K562 (cell line): ENCODE results near the gene GPRIN1. TPM values are rescaled to one million over a fixed set of nuclear protein-coding genes. Genes with fewer than 3 reads are reported as not detected.

Source experiments
- ATAC-seq: fragments of 200-7000 bp; cut with Tn5 transposase; 3 replicates; pipeline ENCODE4 v1.9.1; 2020; ENCODE audit warnings: moderate library complexity
- BruUV-seq: library from RNA; stranded (reverse); fragments of 400-500 nt; replicated peaks from 2 replicates; lab custom pipeline; 2021; lab: Mats Ljungman, UMichigan
- CTCF ChIA-PET: fragments of 300-600 bp; formaldehyde crosslinking; extraction: SDS; loops from one replicate; lab custom pipeline; 2021; ENCODE audit warnings: low intra/inter-chr PET ratio; lab: Yijun Ruan, JAX
- POLR2A ChIA-PET: fragments of 300-600, 350-650 bp; sonication (Branson Sonifier 250); formaldehyde crosslinking; extraction: SDS; loops from one replicate; lab custom pipeline; 2021; ENCODE audit warnings: antibody characterized with exemption, inconsistent platforms; lab: Yijun Ruan, JAX
- DNase-seq, 4 experiments: peaks; one replicate each; pipeline versions ENCODE4 v3.0.0 to v3.0.0-alpha.2; 2011 to 2018; ENCODE audit warnings: low spot score in 3 of 4, mixed read lengths in 3 of 4; ENCODE audit errors: extremely low read depth in 1 of 4
- FAIRE-seq: peaks from 2 replicates; lab custom pipeline; 2011; peaks lifted over from hg19 to GRCh38; lab: Jason Lieb, UNC
- H2AFZ ChIP-seq: 2 replicates; pipeline ENCODE4 v1.6.0; 2011; ENCODE audit warnings: low read depth, low read length, control low read depth, inconsistent platforms
- H3K27ac ChIP-seq: fragments of 200-600 bp; 3 replicates; pipeline ENCODE4 v1.8.0; 2011; ENCODE audit warnings: low read depth, mild to moderate bottlenecking, control low read depth, inconsistent platforms, low read length, moderate library complexity, mixed read lengths; ENCODE audit errors: extremely low read depth
- H3K27me3 ChIP-seq, 2 experiments: fragments of 300-600 bp in 1 of 2; 2 replicates in 1 of 2; 3 replicates in 1 of 2; pipeline versions ENCODE4 v1.6.0 to v1.8.0; 2011; ENCODE audit warnings: inconsistent platforms in 2 of 2, low read length in 2 of 2, mild to moderate bottlenecking in 1 of 2, mixed read lengths in 1 of 2, moderate library complexity in 1 of 2; ENCODE audit not compliant: control insufficient read depth in 2 of 2, insufficient read depth in 2 of 2
- H3K36me3 ChIP-seq: fragments of 300-600 bp; 3 replicates; pipeline ENCODE4 v1.8.0; 2011; ENCODE audit warnings: mild to moderate bottlenecking, low read length, inconsistent platforms; ENCODE audit not compliant: control insufficient read depth, insufficient read depth
- H3K4me1 ChIP-seq, 2 experiments: fragments of 200-600 bp in 1 of 2; replicated peaks in 1 of 2; 2 replicates in 1 of 2; 3 replicates in 1 of 2; pipeline versions ENCODE4 v1.5.1 to v1.8.0; 2011; ENCODE audit warnings: inconsistent platforms in 2 of 2, low read length in 2 of 2, mild to moderate bottlenecking in 1 of 2, mixed read lengths in 1 of 2, moderate library complexity in 1 of 2; ENCODE audit not compliant: control insufficient read depth in 2 of 2, insufficient read depth in 2 of 2
- H3K4me2 ChIP-seq: 2 replicates; pipeline ENCODE4 v1.6.1; 2011; ENCODE audit warnings: low read length, control low read depth, inconsistent platforms, mixed read lengths; ENCODE audit not compliant: insufficient read depth
- H3K4me3 ChIP-seq: fragments of 200-600 bp; sonication (generic), shearing (Covaris generic); 2 replicates; pipeline ENCODE4 v1.5.1; 2016; ENCODE audit warnings: control low read depth, inconsistent platforms
- H3K79me2 ChIP-seq: fragments of 200-600 bp; 3 replicates; pipeline ENCODE4 v1.8.0; 2011; ENCODE audit warnings: low read length, inconsistent platforms; ENCODE audit not compliant: control insufficient read depth, insufficient read depth
- H3K9ac ChIP-seq, 2 experiments: 2 replicates each; pipeline versions ENCODE4 v1.6.0 to v1.6.1; 2011; ENCODE audit warnings: low read depth in 2 of 2, low read length in 2 of 2, control low read depth in 1 of 2, inconsistent platforms in 1 of 2, mild to moderate bottlenecking in 1 of 2, mixed read lengths in 1 of 2; ENCODE audit not compliant: insufficient read depth in 1 of 2
- H3K9me1 ChIP-seq: one replicate; pipeline ENCODE4 v1.6.0; 2011; ENCODE audit warnings: inconsistent platforms, mild to moderate bottlenecking, low read length, moderate library complexity; ENCODE audit not compliant: control insufficient read depth, insufficient read depth
- H3K9me3 ChIP-seq: replicated peaks from 2 replicates; pipeline ENCODE4 v1.5.1; 2011; ENCODE audit warnings: low read depth, low read length, inconsistent platforms; ENCODE audit not compliant: control insufficient read depth, insufficient read depth
- H4K20me1 ChIP-seq: replicated peaks from 2 replicates; pipeline ENCODE4 v1.6.1; 2011; ENCODE audit warnings: low read length, inconsistent platforms, mixed read lengths; ENCODE audit not compliant: control insufficient read depth, insufficient read depth
- HDAC2 ChIP-seq: fragments of 450-650 bp; IDR thresholded peaks from 2 replicates; pipeline ENCODE4 v1.6.1; 2016; ENCODE audit warnings: mild to moderate bottlenecking
- HDAC6 ChIP-seq: IDR thresholded peaks from 2 replicates; pipeline ENCODE4 v1.6.1; 2012; ENCODE audit warnings: low read depth, mild to moderate bottlenecking, control low read depth, inconsistent platforms, low read length, moderate library complexity
- HMGN3 ChIP-seq: IDR thresholded peaks from 2 replicates; pipeline ENCODE4 v1.6.1; 2011; ENCODE audit warnings: borderline replicate concordance, low read depth, mild to moderate bottlenecking, mixed read lengths, low read length; ENCODE audit not compliant: insufficient read length; ENCODE audit errors: extremely low read depth
- HNRNPUL1 ChIP-seq: fragments of 200-400 bp; formaldehyde crosslinking; IDR thresholded peaks from 2 replicates; pipeline ENCODE4 v1.6.1; 2017; ENCODE audit warnings: low read length
- KDM1A ChIP-seq, 2 experiments: fragments of 450-650 bp; IDR thresholded peaks; 2 replicates each; pipeline ENCODE4 v1.6.1; 2016; ENCODE audit warnings: mild to moderate bottlenecking in 2 of 2
- KLF1 ChIP-seq: fragments of 450-650 bp; IDR thresholded peaks from 2 replicates; pipeline ENCODE4 v1.6.1; 2016; ENCODE audit warnings: missing genetic modification characterization, missing compliant biosample characterization
- MAFK ChIP-seq: IDR thresholded peaks from 2 replicates; pipeline ENCODE4 v1.6.1; 2011; ENCODE audit warnings: low read length, improper control_type of control experiment
- NFIC ChIP-seq: fragments of 450-650 bp; IDR thresholded peaks from 2 replicates; pipeline ENCODE4 v1.6.1; 2017; ENCODE audit warnings: mild to moderate bottlenecking, inconsistent platforms
- RCOR1 ChIP-seq, 2 experiments: IDR thresholded peaks; 2 replicates each; pipeline ENCODE4 v1.6.1; 2012; ENCODE audit warnings: low read depth in 2 of 2, low read length in 2 of 2, borderline replicate concordance in 1 of 2, improper control_type of control experiment in 1 of 2
- SREBF1 ChIP-seq: fragments of 150-350 bp; IDR thresholded peaks from 2 replicates; pipeline ENCODE4 v1.6.1; 2014; ENCODE audit warnings: antibody characterized with exemption, low read depth, low read length, borderline replicate concordance
- WGBS: fragments of 100-300 bp; shearing (Covaris generic); methylation state at CpG from one replicate; pipeline ENCODE4 v1.1.6; 2016; ENCODE audit warnings: low coverage, mixed read lengths; ENCODE audit not compliant: insufficient coverage; ENCODE audit errors: missing lambda C conversion rate; 5-methylcytosine and 5-hydroxymethylcytosine counted together
- in situ Hi-C: fragments of 300-500 bp; cut with MboI; formaldehyde crosslinking; loops from 4 replicates; pipeline ENCODE4 v1.15.0; 2018; ENCODE audit warnings: inconsistent platforms, mixed read lengths
- intact Hi-C: fragments of 100-400 bp; cut with micrococcal nuclease; formaldehyde crosslinking; loops from 2 replicates; pipeline ENCODE4 v1.14.2; 2022
- polyA plus RNA-seq, 8 experiments: library from polyadenylated mRNA; depleted of rRNA in 4 of 8; stranded (reverse) in 5 of 8; unstranded in 3 of 8; fragments of >200 nt; fragmentation: Nextera tagmentation in 2 of 8; fragmentation: Illumina TruSeq in 1 of 8; extraction: Ambion mirVana in 2 of 8; extraction: Trizol in 1 of 8; gene quantifications; 2 replicates each; pipeline versions ENCODE4 v1.2.1 to v1.2.3, GENCODE V29; 2011 to 2014; ENCODE audit warnings: inconsistent platforms in 1 of 8, missing spikeins in 1 of 8
- total RNA-seq, 7 experiments: library from RNA; depleted of rRNA in 6 of 7; stranded (reverse); fragments of >200 nt in 6 of 7; fragmentation: Illumina TruSeq in 2 of 7; extraction: Trizol in 2 of 7; gene quantifications; 2 replicates each; pipeline versions ENCODE4 v1.2.1 to v1.2.3, GENCODE V29; 2011 to 2021; ENCODE audit warnings: low replicate concordance in 1 of 7
- TF ChIP-seq, protein P1 (sequence below): fragments of 250-450 bp; sonication (Bioruptor Pico); IDR thresholded peaks from 2 replicates; pipeline ENCODE4 v1.8.0; 2021; ENCODE audit warnings: moderate library complexity, mild to moderate bottlenecking, inconsistent platforms
- TF ChIP-seq, protein P2 (sequence below): sonication (generic); formaldehyde crosslinking; IDR thresholded peaks from 2 replicates; pipeline ENCODE4 v1.4.0; 2020; ENCODE audit warnings: mild to moderate bottlenecking, missing genetic modification reagents
- TF ChIP-seq, protein P3 (sequence below): fragments of 450-650 bp; formaldehyde crosslinking; IDR thresholded peaks from 2 replicates; pipeline ENCODE4 v1.4.0; 2020; ENCODE audit warnings: mild to moderate bottlenecking, moderate library complexity
- TF ChIP-seq, protein P4 (sequence below), 2 experiments: fragments of 200-800 bp in 1 of 2; sonication (Bioruptor generic) in 1 of 2; sonication (generic) in 1 of 2; formaldehyde crosslinking in 1 of 2; IDR thresholded peaks in 1 of 2; conservative IDR thresholded peaks in 1 of 2; 2 replicates each; pipeline versions ENCODE4 v1.5.0 to v1.6.1; 2016 to 2020; ENCODE audit warnings: missing compliant biosample characterization in 1 of 2, missing genetic modification characterization in 1 of 2, missing genetic modification reagents in 1 of 2
- TF ChIP-seq, protein P5 (sequence below): fragments of 450-650 bp; formaldehyde crosslinking; IDR thresholded peaks from 2 replicates; pipeline ENCODE4 v1.4.0; 2022; ENCODE audit warnings: mild to moderate bottlenecking, moderate library complexity

GPRIN1 gene
- total and polyA plus RNA-seq, 9 of the 15 experiments (the other 6 are each of a cell fraction or from before 2014, with no cell fraction given) = 0.15 to 11.6 (median 4.4) TPM

DNA sequence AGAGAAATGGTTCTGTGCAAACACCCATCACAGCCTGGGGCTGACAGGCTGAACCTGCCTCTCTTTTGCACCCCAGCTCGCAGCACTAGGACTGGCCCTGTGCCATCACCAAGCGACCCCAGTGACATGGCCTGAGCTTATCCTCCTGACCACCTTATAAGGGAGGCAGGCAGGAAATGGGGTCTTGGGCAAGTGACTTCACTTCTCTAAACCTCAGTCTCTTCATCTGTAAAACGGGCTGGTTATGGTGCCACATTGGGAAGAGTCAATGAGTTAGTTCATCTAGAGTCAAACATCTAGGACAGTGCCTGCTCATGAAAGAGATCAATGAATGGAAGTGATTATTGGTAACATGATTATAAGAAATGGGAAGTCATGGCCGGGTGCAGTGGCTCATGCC, 14.2 kb upstream of the GPRIN1 start:
- intact Hi-C loops (no loop called here), in situ Hi-C loops (no loop called here)
- Histone ChIP-seq H3K36me3 (no peaks in the 10 kb centered on the region), H3K27me3 (peaks cover 24 to 67% of the 10 kb centered on the region in 2 experiments), H2AFZ (no peak overlapping the region), H3K9ac (no peak overlapping the region), H4K20me1 (peaks cover 12% of the 10 kb centered on the region; the same call in 1 of the 2 replicates), H3K27ac (no peak overlapping the region), H3K4me3 (no peak overlapping the region), H3K4me2 (no peak overlapping the region), H3K9me3 (no peaks in the 10 kb centered on the region), H3K4me1 (peaks cover 8 to 33% of the 10 kb centered on the region in 2 experiments), H3K79me2 (no peaks in the 10 kb centered on the region), H3K9me1 (no peaks in the 10 kb centered on the region)
- DNase-seq (no peak), ATAC-seq (no peak), FAIRE-seq (no peak)
- POLR2A ChIA-PET = no interaction called here
- no TSS peak for BruUV-seq
- WGBS = 0% methylated on average over 4 of the region's 4 CpGs
- CTCF ChIA-PET = no interaction called here
- TF ChIP-seq, protein P1, sequence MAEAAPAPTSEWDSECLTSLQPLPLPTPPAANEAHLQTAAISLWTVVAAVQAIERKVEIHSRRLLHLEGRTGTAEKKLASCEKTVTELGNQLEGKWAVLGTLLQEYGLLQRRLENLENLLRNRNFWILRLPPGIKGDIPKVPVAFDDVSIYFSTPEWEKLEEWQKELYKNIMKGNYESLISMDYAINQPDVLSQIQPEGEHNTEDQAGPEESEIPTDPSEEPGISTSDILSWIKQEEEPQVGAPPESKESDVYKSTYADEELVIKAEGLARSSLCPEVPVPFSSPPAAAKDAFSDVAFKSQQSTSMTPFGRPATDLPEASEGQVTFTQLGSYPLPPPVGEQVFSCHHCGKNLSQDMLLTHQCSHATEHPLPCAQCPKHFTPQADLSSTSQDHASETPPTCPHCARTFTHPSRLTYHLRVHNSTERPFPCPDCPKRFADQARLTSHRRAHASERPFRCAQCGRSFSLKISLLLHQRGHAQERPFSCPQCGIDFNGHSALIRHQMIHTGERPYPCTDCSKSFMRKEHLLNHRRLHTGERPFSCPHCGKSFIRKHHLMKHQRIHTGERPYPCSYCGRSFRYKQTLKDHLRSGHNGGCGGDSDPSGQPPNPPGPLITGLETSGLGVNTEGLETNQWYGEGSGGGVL (CRISPR knock-in tag) = no peak
- TF ChIP-seq SREBF1 (no peak), MAFK (no peak), HDAC2 (peak; percentile 53; the same call in 1 of the 2 replicates), HNRNPUL1 (no peak), RCOR1 (IDR thresholded peaks at IDR 0.05; ENCODE audit: borderline replicate concordance in 1 of 2, low read depth in 2 of 2, low read length in 2 of 2) (no peak), HMGN3 (no peak), HDAC6 (no peak), NFIC (no peak), KDM1A (IDR thresholded peaks at IDR 0.05) (peak in 1 of 2 experiments; percentile 40; a peak in 1 of 4 replicates), KLF1 (tag) (no peak)
- TF ChIP-seq, protein P2, sequence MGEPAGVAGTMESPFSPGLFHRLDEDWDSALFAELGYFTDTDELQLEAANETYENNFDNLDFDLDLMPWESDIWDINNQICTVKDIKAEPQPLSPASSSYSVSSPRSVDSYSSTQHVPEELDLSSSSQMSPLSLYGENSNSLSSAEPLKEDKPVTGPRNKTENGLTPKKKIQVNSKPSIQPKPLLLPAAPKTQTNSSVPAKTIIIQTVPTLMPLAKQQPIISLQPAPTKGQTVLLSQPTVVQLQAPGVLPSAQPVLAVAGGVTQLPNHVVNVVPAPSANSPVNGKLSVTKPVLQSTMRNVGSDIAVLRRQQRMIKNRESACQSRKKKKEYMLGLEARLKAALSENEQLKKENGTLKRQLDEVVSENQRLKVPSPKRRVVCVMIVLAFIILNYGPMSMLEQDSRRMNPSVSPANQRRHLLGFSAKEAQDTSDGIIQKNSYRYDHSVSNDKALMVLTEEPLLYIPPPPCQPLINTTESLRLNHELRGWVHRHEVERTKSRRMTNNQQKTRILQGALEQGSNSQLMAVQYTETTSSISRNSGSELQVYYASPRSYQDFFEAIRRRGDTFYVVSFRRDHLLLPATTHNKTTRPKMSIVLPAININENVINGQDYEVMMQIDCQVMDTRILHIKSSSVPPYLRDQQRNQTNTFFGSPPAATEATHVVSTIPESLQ (CRISPR knock-in tag) = no peak
- TF ChIP-seq, protein P3, sequence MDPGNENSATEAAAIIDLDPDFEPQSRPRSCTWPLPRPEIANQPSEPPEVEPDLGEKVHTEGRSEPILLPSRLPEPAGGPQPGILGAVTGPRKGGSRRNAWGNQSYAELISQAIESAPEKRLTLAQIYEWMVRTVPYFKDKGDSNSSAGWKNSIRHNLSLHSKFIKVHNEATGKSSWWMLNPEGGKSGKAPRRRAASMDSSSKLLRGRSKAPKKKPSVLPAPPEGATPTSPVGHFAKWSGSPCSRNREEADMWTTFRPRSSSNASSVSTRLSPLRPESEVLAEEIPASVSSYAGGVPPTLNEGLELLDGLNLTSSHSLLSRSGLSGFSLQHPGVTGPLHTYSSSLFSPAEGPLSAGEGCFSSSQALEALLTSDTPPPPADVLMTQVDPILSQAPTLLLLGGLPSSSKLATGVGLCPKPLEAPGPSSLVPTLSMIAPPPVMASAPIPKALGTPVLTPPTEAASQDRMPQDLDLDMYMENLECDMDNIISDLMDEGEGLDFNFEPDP = no peak
- TF ChIP-seq, protein P4, sequence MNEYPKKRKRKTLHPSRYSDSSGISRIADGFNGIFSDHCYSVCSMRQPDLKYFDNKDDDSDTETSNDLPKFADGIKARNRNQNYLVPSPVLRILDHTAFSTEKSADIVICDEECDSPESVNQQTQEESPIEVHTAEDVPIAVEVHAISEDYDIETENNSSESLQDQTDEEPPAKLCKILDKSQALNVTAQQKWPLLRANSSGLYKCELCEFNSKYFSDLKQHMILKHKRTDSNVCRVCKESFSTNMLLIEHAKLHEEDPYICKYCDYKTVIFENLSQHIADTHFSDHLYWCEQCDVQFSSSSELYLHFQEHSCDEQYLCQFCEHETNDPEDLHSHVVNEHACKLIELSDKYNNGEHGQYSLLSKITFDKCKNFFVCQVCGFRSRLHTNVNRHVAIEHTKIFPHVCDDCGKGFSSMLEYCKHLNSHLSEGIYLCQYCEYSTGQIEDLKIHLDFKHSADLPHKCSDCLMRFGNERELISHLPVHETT (CRISPR knock-in tag; conservative IDR thresholded peaks at IDR 0.05 in 1 of 2, IDR thresholded peaks at IDR 0.05 in 1 of 2) = no peak
- TF ChIP-seq, protein P5, sequence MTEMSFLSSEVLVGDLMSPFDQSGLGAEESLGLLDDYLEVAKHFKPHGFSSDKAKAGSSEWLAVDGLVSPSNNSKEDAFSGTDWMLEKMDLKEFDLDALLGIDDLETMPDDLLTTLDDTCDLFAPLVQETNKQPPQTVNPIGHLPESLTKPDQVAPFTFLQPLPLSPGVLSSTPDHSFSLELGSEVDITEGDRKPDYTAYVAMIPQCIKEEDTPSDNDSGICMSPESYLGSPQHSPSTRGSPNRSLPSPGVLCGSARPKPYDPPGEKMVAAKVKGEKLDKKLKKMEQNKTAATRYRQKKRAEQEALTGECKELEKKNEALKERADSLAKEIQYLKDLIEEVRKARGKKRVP (CRISPR knock-in tag) = no peak
